Activated naive CD8-positive, alpha-beta T cell treated with anti-CD3 and anti-CD28 coated beads, Interleukin-2, amount 10 ng/mL, durations not matched to agents 7 days and 5 days (primary cell): Measurements from ENCODE around the gene PRSS48. TPM values are rescaled to one million over a fixed set of nuclear protein-coding genes. Genes with fewer than 3 reads are reported as not detected.
"Not testable (repeated sequence)": the region's sequence is repeated elsewhere in the genome, so short reads cannot be mapped to it uniquely, and the experiment has no call there.

Experiments used
- ATAC-seq: fragments of 150-1000 bp; cut with Tn5 transposase; one replicate; pipeline ENCODE4 v1.10.0; 2021; ENCODE audit warnings: low read depth, moderate library complexity
- POLR2A ChIA-PET: fragments of 350-600 bp; sonication (Branson Sonifier 250); formaldehyde crosslinking; loops from one replicate; lab custom pipeline; 2021; ENCODE audit warnings: antibody characterized with exemption; lab: Charles Lee
- DNase-seq: peaks from one replicate; pipeline ENCODE4 v3.0.0; 2021
- H3K27ac Mint-ChIP-seq: one replicate; pipeline ENCODE4 v1.8.0; 2022; ENCODE audit warnings: mild to moderate bottlenecking, mixed read lengths
- H3K27me3 Mint-ChIP-seq: one replicate; pipeline ENCODE4 v1.8.0; 2022; ENCODE audit warnings: mild to moderate bottlenecking, moderate library complexity, mixed read lengths
- H3K36me3 Mint-ChIP-seq: one replicate; pipeline ENCODE4 v1.8.0; 2021; ENCODE audit warnings: mild to moderate bottlenecking, mixed read lengths
- H3K4me1 Mint-ChIP-seq: one replicate; pipeline ENCODE4 v1.8.0; 2021; ENCODE audit warnings: mixed read lengths
- H3K4me3 Mint-ChIP-seq: one replicate; pipeline ENCODE4 v1.8.0; 2022; ENCODE audit warnings: mild to moderate bottlenecking, moderate library complexity, mixed read lengths
- H3K9me3 Mint-ChIP-seq: one replicate; pipeline ENCODE4 v1.8.0; 2021; ENCODE audit warnings: mixed read lengths
- total RNA-seq, 2 experiments: library from RNA; stranded (reverse); gene quantifications; one replicate each; pipeline ENCODE4 v1.2.3, GENCODE V29; 2021

PRSS48 gene
- total RNA-seq, 2 experiments from 2014 or later, result not detected

- ATAC-seq, result no peak
- POLR2A ChIA-PET, result no interaction called here
- H3K9me3 Mint-ChIP-seq, result no peaks in the 10 kb centered on the region
These were observed 28.4 kb upstream of the PRSS48 start for GRCh38 chr4:151248519-151248918.

GRCh38 chr4:151250706-151251105 is 26.3 kb upstream of the PRSS48 start:
- H3K36me3 Mint-ChIP-seq, result no peaks in the 10 kb centered on the region
- H3K9me3 Mint-ChIP-seq, result no peaks in the 10 kb centered on the region
- POLR2A ChIA-PET, result no interaction called here
- DNase-seq (no peak), ATAC-seq (no peak)
- no peaks in the 10 kb centered on the region for H3K4me1 Mint-ChIP-seq
- H3K27ac Mint-ChIP-seq, result no peak overlapping the region
- H3K27me3 Mint-ChIP-seq, result peaks cover 10% of the 10 kb centered on the region
- no peak overlapping the region for H3K4me3 Mint-ChIP-seq

More at GRCh38 chr4:151248519-151248918, 28.4 kb upstream of the PRSS48 start:
- Mint-ChIP-seq H3K4me1 (no peaks in the 10 kb centered on the region), H3K36me3 (no peaks in the 10 kb centered on the region), H3K4me3 (no peak overlapping the region), H3K27me3 (peaks cover 15% of the 10 kb centered on the region), H3K27ac (no peak overlapping the region)
- DNase-seq, result no peak

- H3K27ac Mint-ChIP-seq, result no peak overlapping the region
- H3K36me3 Mint-ChIP-seq, result no peaks in the 10 kb centered on the region
- DNase-seq, result no peak
- H3K4me3 Mint-ChIP-seq, result no peak overlapping the region
- H3K9me3 Mint-ChIP-seq, result no peaks in the 10 kb centered on the region
- POLR2A ChIA-PET, result no interaction called here
- no peaks in the 10 kb centered on the region for H3K4me1 Mint-ChIP-seq
- H3K27me3 Mint-ChIP-seq, result peaks cover 4% of the 10 kb centered on the region
- no peak for ATAC-seq
These were observed 25.2 kb upstream of the PRSS48 start for GRCh38 chr4:151251603-151252304.

GRCh38 chr4:151255226-151255625 is 21.7 kb upstream of the PRSS48 start:
- H3K4me1 Mint-ChIP-seq, DNase-seq, H3K27me3 Mint-ChIP-seq, ATAC-seq, POLR2A ChIA-PET, H3K27ac Mint-ChIP-seq, H3K4me3 Mint-ChIP-seq, H3K9me3 Mint-ChIP-seq, H3K36me3 Mint-ChIP-seq: not testable (repeated sequence)

- H3K27ac Mint-ChIP-seq, H3K4me3 Mint-ChIP-seq, H3K27me3 Mint-ChIP-seq, DNase-seq, POLR2A ChIA-PET, H3K36me3 Mint-ChIP-seq, H3K9me3 Mint-ChIP-seq, ATAC-seq, H3K4me1 Mint-ChIP-seq: not testable (repeated sequence)
These were observed 21.3 kb upstream of the PRSS48 start for GRCh38 chr4:151255680-151256079.

GRCh38 chr4:151256134-151256533 is 20.8 kb upstream of the PRSS48 start:
- POLR2A ChIA-PET, result no interaction called here
- Mint-ChIP-seq H3K27ac (no peak overlapping the region), H3K27me3 (peaks cover 2% of the 10 kb centered on the region), H3K4me3 (no peak overlapping the region), H3K36me3 (no peaks in the 10 kb centered on the region), H3K9me3 (no peaks in the 10 kb centered on the region), H3K4me1 (no peaks in the 10 kb centered on the region)
- no peak for DNase-seq
- no peak for ATAC-seq

GRCh38 chr4:151257704-151258103 is 19.3 kb upstream of the PRSS48 start:
- DNase-seq (no peak), ATAC-seq (no peak)
- H3K4me1 Mint-ChIP-seq, result no peaks in the 10 kb centered on the region
- no peaks in the 10 kb centered on the region for H3K9me3 Mint-ChIP-seq
- H3K36me3 Mint-ChIP-seq, result no peaks in the 10 kb centered on the region
- no peak overlapping the region for H3K27ac Mint-ChIP-seq
- H3K27me3 Mint-ChIP-seq, result peaks cover 2% of the 10 kb centered on the region
- no peak overlapping the region for H3K4me3 Mint-ChIP-seq
- POLR2A ChIA-PET, result no interaction called here

GRCh38 chr4:151259752-151260151 is 17.2 kb upstream of the PRSS48 start:
- H3K9me3 Mint-ChIP-seq, result no peaks in the 10 kb centered on the region

GRCh38 chr4:151260526-151260925 is 16.4 kb upstream of the PRSS48 start:
- H3K9me3 Mint-ChIP-seq, result no peaks in the 10 kb centered on the region
- no peak overlapping the region for H3K27ac Mint-ChIP-seq
- H3K27me3 Mint-ChIP-seq, result peaks cover 6% of the 10 kb centered on the region
- H3K4me1 Mint-ChIP-seq, result no peaks in the 10 kb centered on the region
- no peak overlapping the region for H3K4me3 Mint-ChIP-seq
- DNase-seq, result no peak
- no peak for ATAC-seq
- POLR2A ChIA-PET, result no interaction called here
- H3K36me3 Mint-ChIP-seq, result no peaks in the 10 kb centered on the region

More at GRCh38 chr4:151259752-151260151, 17.2 kb upstream of the PRSS48 start:
- Mint-ChIP-seq H3K4me1 (no peaks in the 10 kb centered on the region), H3K36me3 (no peaks in the 10 kb centered on the region), H3K27me3 (peaks cover 4% of the 10 kb centered on the region), H3K27ac (no peak overlapping the region), H3K4me3 (no peak overlapping the region)
- POLR2A ChIA-PET, result no interaction called here
- no peak for ATAC-seq
- DNase-seq, result no peak

GRCh38 chr4:151263455-151263854 is 13.5 kb upstream of the PRSS48 start:
- DNase-seq, result no peak
- ATAC-seq, result no peak
- Mint-ChIP-seq H3K4me3 (no peak overlapping the region), H3K27me3 (peaks cover 5% of the 10 kb centered on the region), H3K4me1 (no peaks in the 10 kb centered on the region), H3K9me3 (no peaks in the 10 kb centered on the region), H3K27ac (no peak overlapping the region), H3K36me3 (no peaks in the 10 kb centered on the region)
- POLR2A ChIA-PET, result no interaction called here

- Mint-ChIP-seq H3K27me3 (peaks cover 5% of the 10 kb centered on the region), H3K36me3 (no peaks in the 10 kb centered on the region), H3K4me3 (no peak overlapping the region), H3K9me3 (peaks cover 2% of the 10 kb centered on the region), H3K27ac (no peak overlapping the region), H3K4me1 (no peaks in the 10 kb centered on the region)
- POLR2A ChIA-PET, result no interaction called here
- no peak for DNase-seq
- no peak for ATAC-seq
These were observed 10.5 kb upstream of the PRSS48 start for GRCh38 chr4:151266497-151266896.

GRCh38 chr4:151267104-151267503 is 9.9 kb upstream of the PRSS48 start:
- Mint-ChIP-seq H3K27me3 (peaks cover 5% of the 10 kb centered on the region), H3K4me3 (no peak overlapping the region), H3K36me3 (no peaks in the 10 kb centered on the region), H3K27ac (no peak overlapping the region), H3K9me3 (peaks cover 2% of the 10 kb centered on the region), H3K4me1 (no peaks in the 10 kb centered on the region)
- POLR2A ChIA-PET, result no interaction called here
- ATAC-seq (no peak), DNase-seq (no peak)

- Mint-ChIP-seq H3K27me3 (peaks cover 7% of the 10 kb centered on the region), H3K36me3 (no peaks in the 10 kb centered on the region), H3K9me3 (peaks cover 2% of the 10 kb centered on the region), H3K4me1 (peaks cover 2% of the 10 kb centered on the region), H3K4me3 (no peak overlapping the region), H3K27ac (no peak overlapping the region)
- POLR2A ChIA-PET, result no interaction called here
- DNase-seq, result no peak
- no peak for ATAC-seq
These were observed 9.0 kb upstream of the PRSS48 start for GRCh38 chr4:151267822-151268535.

- POLR2A ChIA-PET, H3K9me3 Mint-ChIP-seq, ATAC-seq, H3K4me3 Mint-ChIP-seq, H3K27ac Mint-ChIP-seq, H3K36me3 Mint-ChIP-seq, DNase-seq, H3K27me3 Mint-ChIP-seq, H3K4me1 Mint-ChIP-seq: not testable (repeated sequence)
These were observed 8.1 kb upstream of the PRSS48 start for GRCh38 chr4:151268905-151269304.
